Measurements from ENCODE around the gene ATP6V0C. TPM values are rescaled to one million over a fixed set of nuclear protein-coding genes. Genes with fewer than 3 reads are reported as not detected.
"Not testable (repeated sequence)": the region's sequence is repeated elsewhere in the genome, so short reads cannot be mapped to it uniquely, and the experiment has no call there.

The ATP6V0C gene
- total RNA-seq, 2 donors from 2014 or later, result 94.2 to 94.8 TPM

GRCh38 chr16:2478279-2478678 is 35.5 kb upstream of the ATP6V0C start:
- H3K4me3 Mint-ChIP-seq, result no peak overlapping the region
- H3K27me3 Mint-ChIP-seq (ENCODE audit: low read depth), result peaks cover under 1% of the 10 kb centered on the region
- ATAC-seq (replicated peaks in 1 of 2), result no peak
- no peaks in the 10 kb centered on the region for H3K36me3 Mint-ChIP-seq (ENCODE audit: insufficient read depth in 2 of 2)
- no peaks in the 10 kb centered on the region for H3K9me3 Mint-ChIP-seq
- peaks cover 15% of the 10 kb centered on the region for H3K4me1 Mint-ChIP-seq (ENCODE audit: low read depth)
- DNase-seq, result no peak
- no peak overlapping the region for H3K27ac Mint-ChIP-seq

DNA sequence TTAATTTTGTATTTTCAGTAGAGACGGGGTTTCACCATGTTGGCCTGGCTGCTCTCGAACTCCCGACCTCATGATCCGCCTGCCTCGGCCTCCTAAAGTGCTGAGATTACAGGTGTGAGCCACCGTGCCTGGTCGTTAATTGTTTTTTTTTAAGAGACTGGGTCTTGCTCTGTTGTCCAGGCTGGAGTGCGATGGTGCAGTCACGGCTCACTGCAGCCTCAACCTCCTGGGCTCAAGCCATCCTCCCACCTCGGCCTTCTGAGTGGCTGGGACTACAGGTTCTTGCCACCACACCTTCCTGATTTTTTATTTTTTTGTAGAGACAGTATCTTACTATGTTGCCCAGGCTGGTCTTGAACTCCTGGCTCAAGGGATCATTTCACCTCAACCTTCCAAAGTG is 33.8 kb upstream of the ATP6V0C start:
- not testable (repeated sequence) for H3K36me3 Mint-ChIP-seq (ENCODE audit: insufficient read depth in 2 of 2); H3K27me3 Mint-ChIP-seq (ENCODE audit: low read depth); H3K27ac Mint-ChIP-seq; ATAC-seq (replicated peaks in 1 of 2); H3K4me3 Mint-ChIP-seq; DNase-seq; H3K9me3 Mint-ChIP-seq
- H3K4me1 Mint-ChIP-seq (ENCODE audit: low read depth), result peaks cover 13% of the 10 kb centered on the region

DNA sequence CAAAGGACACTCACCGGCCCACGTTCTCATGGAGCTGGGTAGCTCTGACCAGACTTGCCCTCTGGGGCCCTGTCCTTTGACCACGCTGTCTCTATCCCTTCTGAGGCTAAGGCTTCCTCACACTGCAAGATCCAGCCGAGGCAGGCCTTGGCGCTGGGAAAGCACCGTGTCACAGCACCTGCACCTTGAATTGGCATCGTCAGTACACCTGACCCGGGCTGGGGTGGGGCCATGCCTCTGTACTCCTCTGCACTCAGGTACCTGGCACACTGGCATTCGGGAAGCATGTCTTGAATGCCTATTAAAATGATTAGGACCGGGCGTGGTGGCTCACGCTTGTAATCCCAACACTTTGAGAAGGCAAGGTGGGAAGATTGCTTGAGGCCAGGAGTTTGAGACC is 32.8 kb upstream of the ATP6V0C start:
- ATAC-seq (replicated peaks in 1 of 2) (no peak), DNase-seq (no peak)
- Mint-ChIP-seq H3K27ac (no peak overlapping the region), H3K9me3 (no peaks in the 10 kb centered on the region), H3K4me1 (ENCODE audit: low read depth) (peaks cover 11% of the 10 kb centered on the region), H3K4me3 (no peak overlapping the region), H3K36me3 (ENCODE audit: insufficient read depth in 2 of 2) (no peaks in the 10 kb centered on the region), H3K27me3 (ENCODE audit: low read depth) (no peaks in the 10 kb centered on the region)

DNA sequence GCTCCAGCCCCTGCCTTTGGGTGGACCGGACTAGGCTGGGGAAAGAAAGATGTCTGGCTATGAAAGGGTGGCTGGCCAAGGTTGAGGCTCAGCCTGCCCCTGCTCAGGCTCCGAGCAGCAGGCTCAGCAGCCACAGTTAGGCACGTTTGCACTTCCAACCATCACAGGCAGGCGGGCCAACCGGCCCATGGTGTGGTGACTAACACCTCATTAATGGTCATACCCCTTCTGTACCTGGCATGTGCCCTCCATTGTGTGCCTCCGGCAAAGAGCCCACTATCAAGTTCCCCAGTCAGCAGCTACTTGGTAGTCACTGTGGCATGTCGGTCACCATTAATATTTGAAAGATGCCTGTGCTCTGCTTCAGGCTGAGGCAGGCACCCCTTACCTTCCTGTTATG is 32.1 kb upstream of the ATP6V0C start:
- Mint-ChIP-seq H3K9me3 (no peaks in the 10 kb centered on the region), H3K36me3 (ENCODE audit: insufficient read depth in 2 of 2) (no peaks in the 10 kb centered on the region), H3K27me3 (ENCODE audit: low read depth) (no peaks in the 10 kb centered on the region), H3K4me3 (no peak overlapping the region), H3K4me1 (ENCODE audit: low read depth) (peaks cover 9% of the 10 kb centered on the region), H3K27ac (no peak overlapping the region)
- DNase-seq (no peak), ATAC-seq (replicated peaks in 1 of 2) (no peak)

GRCh38 chr16:2482249-2482648 is 31.5 kb upstream of the ATP6V0C start:
- Mint-ChIP-seq H3K9me3 (no peaks in the 10 kb centered on the region), H3K4me1 (ENCODE audit: low read depth) (peaks cover 11% of the 10 kb centered on the region), H3K27ac (no peak overlapping the region), H3K27me3 (ENCODE audit: low read depth) (no peaks in the 10 kb centered on the region), H3K36me3 (ENCODE audit: insufficient read depth in 2 of 2) (no peaks in the 10 kb centered on the region), H3K4me3 (no peak overlapping the region)
- ATAC-seq (replicated peaks in 1 of 2), result no peak
- DNase-seq, result no peak

GRCh38 chr16:2482708-2483534 is 30.8 kb upstream of the ATP6V0C start:
- ATAC-seq (replicated peaks in 1 of 2), result no peak
- Mint-ChIP-seq H3K4me3 (no peak overlapping the region), H3K9me3 (no peaks in the 10 kb centered on the region), H3K36me3 (ENCODE audit: insufficient read depth in 2 of 2) (no peaks in the 10 kb centered on the region), H3K4me1 (ENCODE audit: low read depth) (peaks cover 17% of the 10 kb centered on the region), H3K27me3 (ENCODE audit: low read depth) (no peaks in the 10 kb centered on the region), H3K27ac (no peak overlapping the region)
- no peak for DNase-seq

DNA sequence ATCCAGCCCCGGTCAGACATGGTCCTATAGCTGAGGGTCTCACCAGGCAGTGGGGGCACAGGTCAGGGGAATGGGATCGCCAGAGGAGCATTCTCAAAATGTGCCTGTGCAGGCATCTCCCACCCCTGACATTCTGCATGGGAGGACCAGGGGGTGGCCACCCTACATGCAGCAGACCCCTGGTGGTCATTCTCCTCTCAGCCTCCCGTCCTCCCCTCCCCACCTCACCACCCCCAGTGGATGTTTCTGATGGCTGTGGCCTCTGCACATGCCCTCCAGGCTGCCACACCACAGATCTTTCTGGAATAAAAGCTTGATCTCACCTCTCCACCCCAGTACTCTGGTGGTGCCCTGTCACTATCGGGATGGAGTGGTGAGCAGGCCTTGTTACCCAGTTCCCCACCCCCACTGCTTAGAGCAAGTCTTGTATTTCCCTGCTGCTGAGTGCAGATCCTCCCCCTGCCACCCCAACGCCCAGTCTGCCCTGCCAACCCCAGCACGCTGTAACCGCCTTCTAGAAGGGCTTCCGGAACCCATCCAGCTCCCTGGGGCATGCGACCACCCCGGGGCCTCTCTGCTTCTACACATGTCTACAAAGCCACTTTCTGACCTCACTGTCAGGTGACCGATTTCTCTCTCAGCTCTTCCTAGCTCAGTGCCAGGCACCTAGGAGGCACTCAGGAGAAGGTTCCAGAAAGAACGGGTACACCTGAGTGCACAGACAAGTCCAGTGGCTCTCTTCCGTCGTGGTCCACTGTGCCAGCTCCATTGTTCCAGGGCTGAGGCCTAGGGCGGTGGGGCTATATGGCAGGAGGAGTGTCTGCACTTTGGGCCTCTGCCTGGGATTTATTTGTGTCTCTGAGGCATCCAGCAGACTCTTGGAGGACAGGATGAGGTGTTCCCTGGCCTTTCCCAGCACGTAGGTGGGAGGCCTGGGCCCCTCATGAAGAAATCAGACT is 29.5 kb upstream of the ATP6V0C start:
- H3K27ac Mint-ChIP-seq, result no peak overlapping the region
- ATAC-seq (replicated peaks in 1 of 2), result no peak
- no peaks in the 10 kb centered on the region for H3K36me3 Mint-ChIP-seq (ENCODE audit: insufficient read depth in 2 of 2)
- no peak for DNase-seq
- peaks cover 21% of the 10 kb centered on the region for H3K4me1 Mint-ChIP-seq (ENCODE audit: low read depth)
- no peaks in the 10 kb centered on the region for H3K27me3 Mint-ChIP-seq (ENCODE audit: low read depth)
- H3K4me3 Mint-ChIP-seq, result no peak overlapping the region
- no peaks in the 10 kb centered on the region for H3K9me3 Mint-ChIP-seq

- Mint-ChIP-seq H3K27ac (no peak overlapping the region), H3K4me1 (ENCODE audit: low read depth) (peaks cover 21% of the 10 kb centered on the region), H3K36me3 (ENCODE audit: insufficient read depth in 2 of 2) (no peaks in the 10 kb centered on the region), H3K27me3 (ENCODE audit: low read depth) (no peaks in the 10 kb centered on the region), H3K4me3 (no peak overlapping the region), H3K9me3 (no peaks in the 10 kb centered on the region)
- ATAC-seq (replicated peaks in 1 of 2), result no peak
- no peak for DNase-seq
Measured at GRCh38 chr16:2484898-2485508, 28.7 kb upstream of the ATP6V0C start.

DNA sequence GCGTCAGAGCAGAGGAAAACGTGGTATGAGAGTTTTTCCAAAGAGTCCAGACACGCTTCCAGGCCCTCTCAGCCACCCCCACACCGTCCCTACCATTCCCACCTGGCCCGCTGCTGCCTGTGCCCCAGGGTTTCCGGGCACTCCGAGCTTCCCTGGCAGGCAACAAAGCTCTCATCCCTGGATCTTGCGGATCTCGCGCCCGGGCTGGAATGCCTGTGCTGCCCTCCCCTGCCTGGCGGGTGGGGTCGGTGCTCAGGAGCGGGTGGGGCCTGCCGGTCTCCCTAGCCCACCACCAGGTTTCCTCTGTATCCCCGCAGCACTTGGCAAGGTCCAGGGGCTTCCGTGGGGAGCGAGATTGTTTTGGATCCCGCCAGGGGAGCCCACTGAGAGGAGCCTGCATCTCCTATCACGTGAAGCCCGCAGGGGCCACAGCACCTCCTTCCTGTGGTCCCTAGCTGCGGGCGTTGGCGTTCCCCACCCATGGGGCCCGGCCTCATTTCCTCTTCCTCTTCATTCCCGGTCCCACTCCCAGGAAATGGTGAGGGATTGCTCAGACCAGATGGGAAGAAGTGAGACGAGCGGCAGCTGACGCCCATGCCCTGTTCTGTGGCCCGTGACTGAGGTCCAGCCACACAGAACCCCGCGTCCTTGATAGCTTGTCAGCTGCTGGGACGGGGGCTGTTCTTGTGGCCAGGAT is 27.8 kb upstream of the ATP6V0C start:
- ATAC-seq (replicated peaks in 1 of 2) (no peak), DNase-seq (no peak)
- H3K4me1 Mint-ChIP-seq (ENCODE audit: low read depth), result peaks cover 21% of the 10 kb centered on the region
- H3K4me3 Mint-ChIP-seq, result no peak overlapping the region
- no peaks in the 10 kb centered on the region for H3K36me3 Mint-ChIP-seq (ENCODE audit: insufficient read depth in 2 of 2)
- no peak overlapping the region for H3K27ac Mint-ChIP-seq
- no peaks in the 10 kb centered on the region for H3K27me3 Mint-ChIP-seq (ENCODE audit: low read depth)
- no peaks in the 10 kb centered on the region for H3K9me3 Mint-ChIP-seq

DNA sequence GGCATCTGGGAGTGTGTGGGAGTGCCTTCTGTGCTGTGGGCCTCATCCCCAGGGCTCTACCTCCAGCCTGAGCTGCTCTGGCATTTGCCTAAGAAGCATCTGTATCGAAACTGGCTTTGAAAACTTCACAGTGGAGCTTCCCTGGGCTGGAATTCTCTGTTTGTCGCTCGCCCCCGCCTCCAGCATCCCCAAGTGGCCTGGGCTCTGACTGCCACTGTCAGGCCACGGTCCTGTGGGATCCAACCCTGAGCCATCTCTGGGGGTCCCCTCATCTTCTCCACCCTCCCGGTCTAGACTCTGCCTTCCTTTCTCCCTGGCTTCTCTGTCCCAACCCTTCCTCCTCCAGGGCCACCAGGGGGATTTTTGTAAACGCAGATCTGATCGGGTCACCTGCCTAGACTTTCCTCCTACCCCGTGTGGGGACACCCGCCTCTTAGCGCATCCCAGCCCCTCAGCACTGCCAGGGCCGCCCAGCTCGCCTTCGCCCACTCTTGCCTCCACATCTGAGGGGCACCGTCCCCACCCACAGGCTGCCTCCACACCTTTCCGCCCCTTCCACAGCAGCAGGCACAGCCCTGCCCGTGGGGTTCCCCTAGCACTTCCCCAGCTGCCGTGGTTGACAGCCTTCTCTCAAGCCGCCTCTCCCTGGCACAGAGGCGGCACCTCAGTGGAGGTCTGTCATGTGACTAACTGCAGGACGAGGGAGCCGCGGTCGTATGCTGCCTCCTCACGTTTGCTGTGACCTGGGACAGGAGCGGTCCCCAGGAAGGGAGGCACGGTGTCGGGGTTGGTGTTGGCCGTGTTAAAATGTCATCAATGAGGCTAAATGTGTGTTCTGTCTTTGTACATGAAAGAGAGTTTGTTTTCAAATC is 26.9 kb upstream of the ATP6V0C start:
- Mint-ChIP-seq H3K27me3 (ENCODE audit: low read depth) (no peaks in the 10 kb centered on the region), H3K4me1 (ENCODE audit: low read depth) (peaks cover 21% of the 10 kb centered on the region), H3K9me3 (no peaks in the 10 kb centered on the region), H3K4me3 (peak overlapping the region; percentile 56 to 67), H3K36me3 (ENCODE audit: insufficient read depth in 2 of 2) (no peaks in the 10 kb centered on the region), H3K27ac (peak overlapping the region; percentile 58)
- ATAC-seq (replicated peaks in 1 of 2) (peak; percentile 98), DNase-seq (peak; percentile 81 to 84)

DNA sequence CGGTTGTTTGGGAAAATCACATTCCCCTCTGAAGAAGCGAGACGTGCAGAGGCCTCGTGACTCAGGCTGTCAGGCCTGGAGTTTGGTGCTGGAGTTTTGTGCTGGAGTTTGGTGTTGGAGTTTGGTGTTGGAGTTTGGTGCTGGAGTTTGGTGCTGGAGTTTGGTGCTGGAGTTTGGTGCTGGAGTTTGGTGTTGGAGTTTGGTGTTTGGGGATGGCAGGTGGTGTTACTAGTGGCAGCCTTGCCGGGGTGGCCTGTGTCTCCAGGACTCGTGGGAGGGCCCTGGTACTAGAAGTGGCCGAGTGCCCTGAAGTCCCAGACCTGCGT is 26.3 kb upstream of the ATP6V0C start:
- H3K4me1 Mint-ChIP-seq (ENCODE audit: low read depth), result peaks cover 21% of the 10 kb centered on the region

DNA sequence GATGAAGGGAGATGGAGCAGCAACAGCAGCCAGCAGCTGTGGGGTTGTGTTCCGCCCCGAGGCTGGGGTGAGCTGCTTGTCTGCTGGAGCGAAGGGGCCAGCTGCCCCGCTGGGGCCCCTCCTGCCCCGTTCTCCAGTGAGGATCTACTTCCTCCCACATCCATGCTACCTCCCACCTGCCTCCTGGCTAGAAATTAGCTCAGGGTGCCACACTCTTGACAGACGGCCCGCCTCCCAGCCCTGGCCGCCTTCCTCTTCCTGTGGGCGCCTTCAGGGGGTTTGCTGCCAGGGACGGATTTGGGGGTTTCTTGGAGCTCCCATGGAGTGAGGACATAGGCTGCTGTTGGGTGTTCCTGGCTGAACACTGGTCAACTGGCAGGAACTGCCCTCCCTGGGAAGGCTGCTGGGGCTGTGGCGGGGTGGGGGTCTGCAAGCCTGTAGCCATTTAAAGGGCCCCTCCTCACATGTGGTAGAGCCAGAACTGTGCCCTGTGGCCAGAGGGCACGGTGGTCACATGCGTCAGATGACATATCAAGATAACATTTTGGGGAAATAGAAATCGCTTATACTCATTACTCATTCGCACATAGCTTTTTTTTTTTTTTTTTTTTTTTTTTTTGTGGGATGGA is 25.7 kb upstream of the ATP6V0C start:
- no peak overlapping the region for H3K4me3 Mint-ChIP-seq
- ATAC-seq (replicated peaks in 1 of 2), result no peak
- H3K4me1 Mint-ChIP-seq (ENCODE audit: low read depth), result peaks cover 21% of the 10 kb centered on the region
- no peaks in the 10 kb centered on the region for H3K36me3 Mint-ChIP-seq (ENCODE audit: insufficient read depth in 2 of 2)
- no peaks in the 10 kb centered on the region for H3K9me3 Mint-ChIP-seq
- H3K27me3 Mint-ChIP-seq (ENCODE audit: low read depth), result no peaks in the 10 kb centered on the region
- no peak for DNase-seq
- H3K27ac Mint-ChIP-seq, result no peak overlapping the region

More for the DNA sequence above, 26.3 kb upstream of the ATP6V0C start:
- ATAC-seq (replicated peaks in 1 of 2) (no peak), DNase-seq (no peak)
- Mint-ChIP-seq H3K27ac (peak overlapping the region; percentile 58), H3K27me3 (ENCODE audit: low read depth) (no peaks in the 10 kb centered on the region), H3K36me3 (ENCODE audit: insufficient read depth in 2 of 2) (no peaks in the 10 kb centered on the region), H3K4me3 (peak overlapping the region; percentile 56 to 67), H3K9me3 (no peaks in the 10 kb centered on the region)
